ENCODE measurements around the gene STOML1.

STOML1 gene, protein sequence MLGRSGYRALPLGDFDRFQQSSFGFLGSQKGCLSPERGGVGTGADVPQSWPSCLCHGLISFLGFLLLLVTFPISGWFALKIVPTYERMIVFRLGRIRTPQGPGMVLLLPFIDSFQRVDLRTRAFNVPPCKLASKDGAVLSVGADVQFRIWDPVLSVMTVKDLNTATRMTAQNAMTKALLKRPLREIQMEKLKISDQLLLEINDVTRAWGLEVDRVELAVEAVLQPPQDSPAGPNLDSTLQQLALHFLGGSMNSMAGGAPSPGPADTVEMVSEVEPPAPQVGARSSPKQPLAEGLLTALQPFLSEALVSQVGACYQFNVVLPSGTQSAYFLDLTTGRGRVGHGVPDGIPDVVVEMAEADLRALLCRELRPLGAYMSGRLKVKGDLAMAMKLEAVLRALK

DNA sequence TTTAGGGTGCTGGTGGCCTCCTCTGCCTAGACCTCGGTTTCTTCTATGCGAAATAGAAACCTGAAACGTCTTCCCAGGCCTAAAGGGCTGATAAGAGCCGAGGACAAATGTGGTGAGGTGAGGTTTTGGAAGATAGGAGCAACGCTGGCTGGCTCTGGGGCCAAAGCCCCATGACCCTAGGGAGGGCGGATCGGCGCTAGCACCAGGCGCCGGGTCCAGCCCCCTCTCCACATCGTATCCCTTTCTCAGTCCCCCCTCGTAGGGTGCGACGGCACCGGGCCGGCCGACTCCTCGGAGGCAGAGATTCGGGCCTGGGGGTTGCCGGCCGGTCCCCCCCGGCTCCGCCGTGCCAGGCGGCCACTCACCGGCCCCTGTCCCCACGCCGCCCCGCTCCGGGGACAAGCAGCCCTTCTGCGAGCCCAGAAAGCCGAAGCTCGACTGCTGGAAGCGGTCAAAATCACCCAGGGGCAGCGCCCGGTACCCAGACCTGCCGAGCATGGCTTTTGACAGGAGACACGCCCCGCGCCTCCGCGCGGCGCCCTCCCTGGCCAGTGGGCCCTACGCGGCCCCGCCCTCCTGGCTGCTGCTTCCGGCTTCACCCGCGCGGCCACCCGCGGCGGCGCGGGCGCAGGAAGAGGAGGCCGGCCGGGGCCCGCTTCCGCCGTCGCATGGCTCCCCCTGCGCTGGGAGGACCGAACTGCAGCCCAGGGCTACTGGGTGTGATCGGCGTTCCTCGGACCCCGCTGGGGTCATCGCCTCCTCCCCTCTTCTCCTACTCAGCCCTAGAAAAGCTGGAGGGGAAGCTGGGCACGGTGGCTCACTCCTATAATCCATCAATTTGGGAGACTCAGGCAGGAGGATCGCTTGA lies at the start of gene STOML1:
Gene STOML1, minus strand, starts transcription at position 570 of the 868 bp plus-strand sequence. Its CDS starts 72 bp downstream, at position 498.
- peak within 1 kb of the TSS; percentile 83 for H3K9ac ChIP-seq (ENCODE audit: insufficient read length)
- H3K4me3 ChIP-seq, result peak within 1 kb of the TSS; percentile 91
- TF ChIP-seq POLR2AphosphoS5 (IDR thresholded peaks at IDR 0.05; ENCODE audit: borderline replicate concordance, low read depth, low read length), result peak; percentile 70
- no peak for TF ChIP-seq FOXP2 (optimal IDR thresholded peaks at IDR 0.05; ENCODE audit: control extremely low read depth, extremely low read length, insufficient read depth)
- TF ChIP-seq EZH2 (IDR thresholded peaks at IDR 0.05), result no peak
- no peaks in the 10 kb centered on the region for H3K9me3 ChIP-seq (ENCODE audit: low read depth, low read length)
- no peaks in the 10 kb centered on the region for H3K36me3 ChIP-seq (ENCODE audit: insufficient read depth, low read length)
- no peak within 1 kb of the TSS for H3K27ac ChIP-seq
- no peak for DNase-seq (ENCODE audit: low read depth, low spot score)

DNA sequence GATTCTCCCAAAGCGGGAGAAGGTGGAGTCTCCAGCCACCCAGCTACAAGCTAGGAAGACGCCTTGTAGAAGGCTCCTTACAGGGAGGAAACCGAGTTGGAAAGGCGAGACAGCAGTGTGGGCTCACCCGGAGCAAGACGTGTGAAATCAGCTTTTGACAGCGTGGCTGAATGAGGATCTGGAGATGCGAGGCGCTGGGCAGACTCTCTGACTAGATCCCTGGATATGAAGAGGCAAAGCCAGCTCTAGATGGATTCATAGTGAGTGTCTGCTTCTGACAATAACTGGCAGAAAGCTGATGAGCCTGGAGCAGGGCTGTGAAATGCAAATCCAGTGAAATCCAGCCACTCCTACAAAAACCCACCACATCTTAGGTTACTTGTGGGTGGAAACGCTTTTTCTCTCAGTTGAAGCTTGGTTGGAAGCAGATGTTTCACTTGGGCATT lies 49.2 kb upstream of the STOML1 start:
- H3K9me3 ChIP-seq (ENCODE audit: low read depth, low read length), result no peaks in the 10 kb centered on the region
- no peak overlapping the region for H3K4me3 ChIP-seq
- no peak overlapping the region for H3K9ac ChIP-seq (ENCODE audit: insufficient read length)
- DNase-seq (ENCODE audit: low read depth, low spot score), result no peak
- no peak for TF ChIP-seq POLR2AphosphoS5 (IDR thresholded peaks at IDR 0.05; ENCODE audit: borderline replicate concordance, low read depth, low read length)
- TF ChIP-seq EZH2 (IDR thresholded peaks at IDR 0.05), result no peak
- TF ChIP-seq FOXP2 (optimal IDR thresholded peaks at IDR 0.05; ENCODE audit: control extremely low read depth, extremely low read length, insufficient read depth), result no peak
- H3K27ac ChIP-seq, result no peak overlapping the region
- H3K36me3 ChIP-seq (ENCODE audit: insufficient read depth, low read length), result no peaks in the 10 kb centered on the region

DNA sequence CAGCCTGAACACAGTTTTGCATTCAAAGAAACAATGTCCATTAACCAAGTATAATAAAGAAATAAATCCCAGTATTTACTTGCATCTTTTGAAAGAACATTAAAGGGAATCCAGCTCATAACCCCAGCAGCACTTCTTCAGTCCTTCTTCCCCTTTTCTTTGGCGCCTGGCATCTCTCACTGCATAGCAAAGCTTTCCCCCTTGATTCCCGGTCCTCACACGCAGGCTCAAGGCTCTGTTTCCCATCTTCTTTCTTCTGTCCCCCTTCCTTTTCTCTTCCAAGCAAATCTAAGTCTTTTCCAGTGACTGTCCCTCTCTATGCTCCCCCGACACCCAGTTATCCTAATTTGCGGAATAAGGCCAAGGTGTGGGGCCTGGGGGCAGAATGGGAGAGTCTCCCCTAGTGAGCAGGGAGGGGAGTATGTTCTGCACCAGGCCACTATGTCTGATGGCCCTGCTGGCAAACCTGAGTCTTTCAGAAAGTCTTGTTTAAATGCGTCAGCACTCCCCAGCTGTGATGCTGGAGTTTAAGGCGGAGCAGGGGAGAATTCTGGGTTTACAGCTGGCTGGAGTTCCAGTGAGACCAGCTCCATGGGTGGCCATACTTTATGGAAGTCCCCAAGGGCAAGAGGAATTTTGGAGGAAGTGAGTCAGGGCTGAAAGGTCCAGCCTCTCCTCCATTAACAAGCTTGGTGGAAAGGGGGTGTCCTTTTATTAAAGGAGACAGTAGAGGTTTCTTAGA lies 48.2 kb upstream of the STOML1 start:
- no peak overlapping the region for H3K27ac ChIP-seq
- no peak for DNase-seq (ENCODE audit: low read depth, low spot score)

DNA sequence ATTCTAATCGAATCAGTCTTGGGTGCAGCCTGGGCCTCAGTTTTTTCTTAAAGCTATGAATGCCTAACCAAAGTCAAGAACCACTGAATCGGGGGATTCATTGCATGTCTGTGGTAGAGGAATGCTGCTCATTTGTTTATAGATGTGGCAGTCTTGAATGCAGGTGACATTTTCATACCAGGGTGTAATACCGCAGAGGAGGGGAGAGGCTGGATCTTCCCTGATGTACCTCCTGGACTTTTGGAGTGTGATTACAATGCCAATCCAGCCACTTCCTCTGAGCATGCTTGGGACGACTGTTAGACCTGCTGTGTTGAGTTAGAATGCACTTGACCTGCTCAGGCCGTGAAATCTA lies 47.5 kb upstream of the STOML1 start:
- no peak for DNase-seq (ENCODE audit: low read depth, low spot score)
- H3K27ac ChIP-seq, result no peak overlapping the region
- H3K9ac ChIP-seq (ENCODE audit: insufficient read length), result no peak overlapping the region
- H3K9me3 ChIP-seq (ENCODE audit: low read depth, low read length), result no peaks in the 10 kb centered on the region
- H3K4me3 ChIP-seq, result no peak overlapping the region
- H3K36me3 ChIP-seq (ENCODE audit: insufficient read depth, low read length), result no peaks in the 10 kb centered on the region
- no peak for TF ChIP-seq FOXP2 (optimal IDR thresholded peaks at IDR 0.05; ENCODE audit: control extremely low read depth, extremely low read length, insufficient read depth)
- no peak for TF ChIP-seq EZH2 (IDR thresholded peaks at IDR 0.05)

More for the DNA sequence above, 48.2 kb upstream of the STOML1 start:
- H3K9me3 ChIP-seq (ENCODE audit: low read depth, low read length), result no peaks in the 10 kb centered on the region
- TF ChIP-seq POLR2AphosphoS5 (IDR thresholded peaks at IDR 0.05; ENCODE audit: borderline replicate concordance, low read depth, low read length) (no peak), EZH2 (IDR thresholded peaks at IDR 0.05) (no peak), FOXP2 (optimal IDR thresholded peaks at IDR 0.05; ENCODE audit: control extremely low read depth, extremely low read length, insufficient read depth) (no peak)
- no peak overlapping the region for H3K4me3 ChIP-seq
- H3K9ac ChIP-seq (ENCODE audit: insufficient read length), result no peak overlapping the region
- no peaks in the 10 kb centered on the region for H3K36me3 ChIP-seq (ENCODE audit: insufficient read depth, low read length)

DNA sequence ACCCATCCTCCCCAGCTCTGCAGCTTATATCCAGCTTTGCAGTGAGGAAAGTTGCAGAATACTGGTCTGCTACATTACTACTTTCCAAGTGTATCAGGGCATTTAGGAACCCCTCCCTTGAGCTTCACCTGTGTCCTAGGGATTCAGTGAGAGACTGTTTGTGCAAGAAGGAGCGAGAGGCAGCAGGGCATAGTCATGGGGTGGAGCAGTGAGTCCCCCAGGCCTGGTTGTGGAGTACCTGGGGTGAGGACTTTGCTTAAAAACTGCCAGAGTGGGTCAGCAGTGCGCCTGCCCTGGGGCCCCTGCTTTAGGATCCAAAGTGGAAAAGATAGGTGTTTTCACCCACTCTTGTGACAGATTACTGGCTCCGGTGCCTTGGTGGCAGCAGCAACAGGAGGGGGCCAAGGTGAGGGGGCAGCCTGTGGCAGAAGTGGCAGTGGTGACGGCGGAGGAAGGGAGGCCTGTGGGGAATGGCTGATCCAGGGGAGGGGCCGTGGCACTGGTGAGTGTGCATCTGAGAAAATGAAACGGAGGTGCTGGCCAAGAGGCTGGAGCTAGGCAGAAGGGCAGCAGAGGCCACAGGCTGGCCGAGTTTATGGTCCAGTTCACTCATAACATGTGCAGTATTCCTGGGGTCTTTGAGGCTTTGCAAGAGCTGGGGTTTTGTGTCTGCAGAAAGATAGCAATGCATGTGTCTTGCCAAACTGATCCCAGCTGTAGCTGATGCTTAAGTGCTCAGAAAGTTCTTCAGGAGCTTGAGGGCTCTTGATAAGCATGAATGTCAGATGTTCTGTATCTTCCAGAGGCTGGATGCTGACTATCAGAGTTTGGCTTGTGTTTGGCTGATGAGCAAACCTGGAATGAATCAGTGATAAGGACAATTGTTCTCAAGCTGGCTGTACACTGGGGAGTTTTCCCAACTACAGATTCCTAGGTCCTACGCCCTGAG lies 46.9 kb upstream of the STOML1 start:
- TF ChIP-seq FOXP2 (optimal IDR thresholded peaks at IDR 0.05; ENCODE audit: control extremely low read depth, extremely low read length, insufficient read depth), result no peak
- no peak for TF ChIP-seq POLR2AphosphoS5 (IDR thresholded peaks at IDR 0.05; ENCODE audit: borderline replicate concordance, low read depth, low read length)
- no peak for TF ChIP-seq EZH2 (IDR thresholded peaks at IDR 0.05)
- DNase-seq (ENCODE audit: low read depth, low spot score), result no peak
- Histone ChIP-seq H3K36me3 (ENCODE audit: insufficient read depth, low read length) (no peaks in the 10 kb centered on the region), H3K9ac (ENCODE audit: insufficient read length) (no peak overlapping the region), H3K27ac (no peak overlapping the region), H3K4me3 (no peak overlapping the region), H3K9me3 (ENCODE audit: low read depth, low read length) (no peaks in the 10 kb centered on the region)

DNA sequence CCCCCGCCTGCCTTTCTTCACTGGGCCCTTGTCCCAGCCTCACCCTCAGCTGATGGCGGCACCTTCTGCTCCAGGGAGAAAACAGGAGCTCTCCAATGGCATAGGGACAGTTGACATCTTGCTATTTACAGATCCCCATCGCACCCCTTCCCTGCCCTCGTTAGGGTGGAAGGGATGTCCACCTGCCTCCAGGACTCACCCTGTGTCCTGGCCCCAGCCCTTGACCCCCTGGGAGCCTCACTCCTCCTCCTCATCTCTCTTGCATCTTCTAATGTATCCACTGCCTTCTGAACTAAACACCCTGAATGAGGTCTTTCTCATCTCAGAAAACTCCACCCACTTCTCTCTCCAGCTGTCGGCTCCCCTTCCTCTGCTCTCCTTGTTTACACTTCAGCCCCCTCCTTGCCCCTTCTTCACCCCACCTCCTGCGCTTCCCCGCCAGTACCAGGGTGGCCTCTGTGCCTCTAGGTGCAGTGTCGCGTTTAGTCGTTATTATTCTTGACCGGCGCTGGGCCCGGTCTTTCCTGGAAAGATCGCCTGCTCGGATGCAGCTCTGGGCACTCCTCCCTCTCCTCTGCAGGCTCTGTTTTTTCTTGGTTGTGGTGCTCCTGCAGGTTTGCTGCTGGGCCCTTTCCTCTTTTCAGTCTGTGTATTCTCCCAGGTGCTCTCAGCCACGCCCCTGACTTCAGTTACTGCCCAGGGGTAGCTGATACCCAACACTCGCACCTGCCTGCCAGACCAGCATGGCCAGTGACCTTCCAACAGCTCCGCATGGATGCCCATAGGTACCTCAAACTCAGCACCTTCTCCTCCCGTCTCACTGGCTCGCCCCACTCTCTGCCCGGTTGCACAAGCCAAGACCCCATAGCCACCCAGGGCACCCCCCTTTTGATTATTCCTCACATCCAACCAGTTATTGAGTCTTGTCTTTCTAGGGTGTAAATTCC lies 45.3 kb upstream of the STOML1 start:
- Histone ChIP-seq H3K9ac (ENCODE audit: insufficient read length) (no peak overlapping the region), H3K9me3 (ENCODE audit: low read depth, low read length) (no peaks in the 10 kb centered on the region), H3K27ac (no peak overlapping the region), H3K36me3 (ENCODE audit: insufficient read depth, low read length) (no peaks in the 10 kb centered on the region), H3K4me3 (no peak overlapping the region)
- no peak for TF ChIP-seq POLR2AphosphoS5 (IDR thresholded peaks at IDR 0.05; ENCODE audit: borderline replicate concordance, low read depth, low read length)
- no peak for TF ChIP-seq FOXP2 (optimal IDR thresholded peaks at IDR 0.05; ENCODE audit: control extremely low read depth, extremely low read length, insufficient read depth)
- no peak for DNase-seq (ENCODE audit: low read depth, low spot score)

Data from SK-N-MC (cell line).